GM23248 (cell line): Measurements from ENCODE around the gene PARP8. TPM values are rescaled to one million over a fixed set of nuclear protein-coding genes. Genes with fewer than 3 reads are reported as not detected.

ENCODE experiments used
- DNase-seq: peaks from one replicate; pipeline ENCODE4 v3.0.0-alpha.2; 2015
- H2AFZ ChIP-seq: fragments of 200-600 bp; sonication (generic); 2 replicates; pipeline ENCODE4 v1.6.1; 2016; ENCODE audit warnings: antibody characterized with exemption
- H3F3A ChIP-seq: fragments of 200-600 bp; sonication (generic); 2 replicates; pipeline ENCODE4 v1.6.1; 2016; ENCODE audit warnings: mild to moderate bottlenecking, antibody characterized with exemption, mixed run types; ENCODE audit not compliant: insufficient read depth
- H3K27ac ChIP-seq: fragments of 200-600 bp; sonication (generic); 2 replicates; pipeline ENCODE4 v1.5.1; 2016; ENCODE audit warnings: mild to moderate bottlenecking
- H3K27me3 ChIP-seq: fragments of 200-600 bp; sonication (generic); replicated peaks from 2 replicates; pipeline ENCODE4 v1.6.1; 2016; ENCODE audit warnings: mild to moderate bottlenecking; ENCODE audit not compliant: insufficient read depth
- H3K36me3 ChIP-seq: fragments of 200-600 bp; sonication (generic); 2 replicates; pipeline ENCODE4 v1.6.1; 2016; ENCODE audit warnings: low read depth, mild to moderate bottlenecking
- H3K4me1 ChIP-seq: fragments of 200-600 bp; sonication (generic); 2 replicates; pipeline ENCODE4 v1.6.1; 2016; ENCODE audit warnings: mild to moderate bottlenecking; ENCODE audit not compliant: insufficient read depth
- H3K4me2 ChIP-seq: fragments of 200-600 bp; sonication (generic); one replicate; pipeline ENCODE4 v1.6.1; 2016; ENCODE audit warnings: mild to moderate bottlenecking; ENCODE audit not compliant: unreplicated experiment
- H3K4me3 ChIP-seq: fragments of 200-600 bp; sonication (generic); 2 replicates; pipeline ENCODE4 v1.5.1; 2016; ENCODE audit warnings: mild to moderate bottlenecking
- H3K79me2 ChIP-seq: fragments of 200-600 bp; sonication (generic); 2 replicates; pipeline ENCODE4 v1.6.1; 2016; ENCODE audit warnings: mild to moderate bottlenecking; ENCODE audit not compliant: insufficient read depth
- H3K9ac ChIP-seq: fragments of 200-600 bp; sonication (generic); 2 replicates; pipeline ENCODE4 v1.6.1; 2016; ENCODE audit warnings: mild to moderate bottlenecking
- H3K9me2 ChIP-seq: fragments of 200-600 bp; sonication (generic); 2 replicates; pipeline ENCODE4 v1.6.1; 2016; ENCODE audit warnings: mixed run types, mild to moderate bottlenecking, moderate library complexity; ENCODE audit not compliant: insufficient read depth
- H3K9me3 ChIP-seq: fragments of 200-600 bp; sonication (generic); one replicate; pipeline ENCODE4 v1.6.1; 2017; ENCODE audit warnings: low read depth
- H4K20me1 ChIP-seq: fragments of 200-600 bp; sonication (generic); 2 replicates; pipeline ENCODE4 v1.6.0; 2016; ENCODE audit not compliant: insufficient read depth
- EZH2 ChIP-seq: fragments of 200-600 bp; sonication (generic); IDR thresholded peaks from 2 replicates; pipeline ENCODE4 v1.6.1; 2018; ENCODE audit warnings: antibody characterized with exemption, mild to moderate bottlenecking; ENCODE audit not compliant: insufficient read depth, poor library complexity, severe bottlenecking
- EZH2phosphoT487 ChIP-seq: fragments of 200-600 bp; sonication (generic); IDR thresholded peaks from 2 replicates; pipeline ENCODE4 v1.6.1; 2018; ENCODE audit warnings: antibody characterized with exemption, moderate library complexity, mild to moderate bottlenecking, low read depth; ENCODE audit not compliant: insufficient read depth
- WGBS, 2 experiments: methylation state at CpG; one replicate each; pipeline ENCODE4 v1.1.6; 2015 to 2017; ENCODE audit warnings: low lambda C conversion rate in 2 of 2, low coverage in 1 of 2; ENCODE audit errors: missing lambda C conversion rate in 2 of 2; 5-methylcytosine and 5-hydroxymethylcytosine counted together
- in situ Hi-C: fragments of 300-500 bp; cut with MboI; formaldehyde crosslinking; loops from 2 replicates; pipeline ENCODE4 v1.15.0; 2020
- polyA plus RNA-seq: library from polyadenylated mRNA; unstranded; fragments of >200 nt; fragmentation: Nextera tagmentation; extraction: Ambion mirVana; gene quantifications from 2 replicates; pipeline ENCODE4 v1.2.1, GENCODE V29; 2016
- total RNA-seq: library from RNA; depleted of rRNA; stranded (reverse); fragments of >200 nt; shearing (Covaris generic); gene quantifications from 2 replicates; pipeline ENCODE4 v1.2.3, GENCODE V29; 2014

PARP8 gene
- total and polyA plus RNA-seq, 2 experiments from 2014 or later: 1.1 to 2.5 TPM

- H3K27ac ChIP-seq: no peak overlapping the region
- H3K9me3 ChIP-seq: no peaks in the 10 kb centered on the region
- H3F3A ChIP-seq: no peaks in the 10 kb centered on the region
- no peaks in the 10 kb centered on the region for H4K20me1 ChIP-seq
- no peak for TF ChIP-seq EZH2
- no peak for TF ChIP-seq EZH2phosphoT487
- DNase-seq: no peak
- H3K4me1 ChIP-seq: no peaks in the 10 kb centered on the region
- no peak overlapping the region for H2AFZ ChIP-seq
- no peaks in the 10 kb centered on the region for H3K27me3 ChIP-seq
- in situ Hi-C loops: no loop called here
- no peaks in the 10 kb centered on the region for H3K9me2 ChIP-seq
- 80 to 84% methylated on average over 9 of the region's 9 CpGs for WGBS, 2 experiments
- H3K4me2 ChIP-seq: no peak overlapping the region
- H3K79me2 ChIP-seq: no peaks in the 10 kb centered on the region
- no peak overlapping the region for H3K4me3 ChIP-seq
- H3K36me3 ChIP-seq: no peaks in the 10 kb centered on the region
- H3K9ac ChIP-seq: no peak overlapping the region
These were observed 36.4 kb downstream of the PARP8 start for GRCh38 chr5:50702615-50703366.

GRCh38 chr5:50703367-50703666 lies 36.9 kb downstream of the PARP8 start:
- no peaks in the 10 kb centered on the region for H3K4me1 ChIP-seq
- no peak overlapping the region for H3K4me2 ChIP-seq
- no peak overlapping the region for H3K4me3 ChIP-seq
- no peak for DNase-seq
- H3K36me3 ChIP-seq: no peaks in the 10 kb centered on the region
- H3K27me3 ChIP-seq: no peaks in the 10 kb centered on the region
- no peaks in the 10 kb centered on the region for H3K79me2 ChIP-seq
- H2AFZ ChIP-seq: no peak overlapping the region
- no peaks in the 10 kb centered on the region for H3F3A ChIP-seq
- H3K9me2 ChIP-seq: no peaks in the 10 kb centered on the region
- H3K9ac ChIP-seq: no peak overlapping the region
- no peak for TF ChIP-seq EZH2
- TF ChIP-seq EZH2phosphoT487: no peak
- no peaks in the 10 kb centered on the region for H3K9me3 ChIP-seq
- H4K20me1 ChIP-seq: no peaks in the 10 kb centered on the region
- 58 to 87% methylated on average over 1 of the region's 1 CpG for whole genome bisulfite sequencing, 2 experiments
- in situ Hi-C loops: no loop called here
- no peak overlapping the region for H3K27ac ChIP-seq

- no peak for DNase-seq
- Histone ChIP-seq H3K9me2 (no peaks in the 10 kb centered on the region), H3K27me3 (no peaks in the 10 kb centered on the region), H3K9ac (no peak overlapping the region), H3K79me2 (no peaks in the 10 kb centered on the region), H3K4me2 (no peak overlapping the region), H3K27ac (no peak overlapping the region), H3K4me3 (no peak overlapping the region), H3K36me3 (no peaks in the 10 kb centered on the region), H3F3A (no peaks in the 10 kb centered on the region), H4K20me1 (no peaks in the 10 kb centered on the region), H2AFZ (no peak overlapping the region), H3K9me3 (no peaks in the 10 kb centered on the region), H3K4me1 (0 out of 2 replicates have a peak, but pooled peaks cover 5% of the 10 kb centered on the region)
- TF ChIP-seq EZH2phosphoT487: no peak
- no peak for TF ChIP-seq EZH2
- 70 to 75% methylated on average over 3 of the region's 3 CpGs for WGBS, 2 experiments
- in situ Hi-C loops: no loop called here
These were observed 38.3 kb downstream of the PARP8 start for GRCh38 chr5:50704730-50705129.

GRCh38 chr5:50709471-50709870 lies 43.0 kb downstream of the PARP8 start:
- no peak for TF ChIP-seq EZH2phosphoT487
- TF ChIP-seq EZH2: no peak
- Histone ChIP-seq H3K4me2 (no peak overlapping the region), H3F3A (no peaks in the 10 kb centered on the region), H2AFZ (no peak overlapping the region), H3K9me3 (no peaks in the 10 kb centered on the region), H3K9ac (no peak overlapping the region), H3K27me3 (no peaks in the 10 kb centered on the region), H3K9me2 (no peaks in the 10 kb centered on the region), H3K27ac (no peak overlapping the region), H3K4me1 (0 out of 2 replicates have a peak, but pooled peaks cover 5% of the 10 kb centered on the region), H3K4me3 (no peak overlapping the region), H3K36me3 (no peaks in the 10 kb centered on the region), H3K79me2 (no peaks in the 10 kb centered on the region), H4K20me1 (no peaks in the 10 kb centered on the region)
- in situ Hi-C loops: no loop called here
- peak; percentile 51 for DNase-seq
- 20 to 25% methylated on average over 1 of the region's 1 CpG for WGBS, 2 experiments
